Neural cell (in vitro differentiated cells): Measurements from ENCODE around the gene RTF1. TPM values are rescaled to one million over a fixed set of nuclear protein-coding genes. Genes with fewer than 3 reads are reported as not detected.

ENCODE experiments used
- H2AFZ ChIP-seq: fragments of 200-600, 300-800 bp; sonication (generic), shearing (Covaris generic); 2 replicates; pipeline ENCODE4 v1.6.0; 2014; ENCODE audit warnings: low read depth, mild to moderate bottlenecking, antibody characterized with exemption, low read length, moderate library complexity
- H3F3A ChIP-seq: fragments of 200-600 bp; shearing (Covaris generic); 2 replicates; pipeline ENCODE4 v1.6.1; 2016; ENCODE audit warnings: mild to moderate bottlenecking, moderate library complexity, mixed read lengths, antibody characterized with exemption, low read length; ENCODE audit not compliant: insufficient read depth, poor library complexity, severe bottlenecking
- H3K27ac ChIP-seq: fragments of 200-600, 300-800 bp; sonication (generic), shearing (Covaris generic); 2 replicates; pipeline ENCODE4 v1.5.1; 2014; ENCODE audit warnings: mild to moderate bottlenecking, low read length, moderate library complexity
- H3K27me3 ChIP-seq: fragments of 300-800, 200-600 bp; sonication (generic), shearing (Covaris generic); 2 replicates; pipeline ENCODE4 v1.6.0; 2014; ENCODE audit warnings: mild to moderate bottlenecking, low read depth, low read length, moderate library complexity; ENCODE audit not compliant: insufficient read depth
- H3K36me3 ChIP-seq: fragments of 300-800, 200-600 bp; sonication (generic), shearing (Covaris generic); 2 replicates; pipeline ENCODE4 v1.5.1; 2014; ENCODE audit warnings: mild to moderate bottlenecking, antibody characterized with exemption, low read length, moderate library complexity; ENCODE audit not compliant: insufficient read depth
- H3K4me2 ChIP-seq: fragments of 300-800, 200-600 bp; sonication (generic), shearing (Covaris generic); 2 replicates; pipeline ENCODE4 v1.6.0; 2014; ENCODE audit warnings: mild to moderate bottlenecking, low read length
- H3K4me3 ChIP-seq: fragments of 300-800, 200-600 bp; sonication (generic), shearing (Covaris generic); 2 replicates; pipeline ENCODE4 v1.5.1; 2014; ENCODE audit warnings: mild to moderate bottlenecking, low read length, moderate library complexity
- H3K79me2 ChIP-seq: fragments of 200-600 bp; shearing (Covaris generic); replicated peaks from 2 replicates; pipeline ENCODE4 v1.6.0; 2014; ENCODE audit warnings: mild to moderate bottlenecking, low read length, moderate library complexity; ENCODE audit not compliant: insufficient read depth
- H3K9ac ChIP-seq: fragments of 300-800, 200-600 bp; sonication (generic), shearing (Covaris generic); 2 replicates; pipeline ENCODE4 v1.6.1; 2016; ENCODE audit warnings: mild to moderate bottlenecking, low read length, mixed read lengths
- H3K9me2 ChIP-seq: fragments of 200-600 bp; shearing (Covaris generic); 2 replicates; pipeline ENCODE4 v1.6.1; 2016; ENCODE audit warnings: mild to moderate bottlenecking, low read length, mixed read lengths; ENCODE audit not compliant: insufficient read depth
- H3K9me3 ChIP-seq: fragments of 200-600, 300-800 bp; sonication (generic), shearing (Covaris generic); 2 replicates; pipeline ENCODE4 v1.6.1; 2016; ENCODE audit warnings: mild to moderate bottlenecking, mixed run types, low read length, moderate library complexity, mixed read lengths
- H4K20me1 ChIP-seq: fragments of 200-600 bp; shearing (Covaris generic); 2 replicates; pipeline ENCODE4 v1.6.1; 2016; ENCODE audit warnings: mild to moderate bottlenecking, mixed run types; ENCODE audit not compliant: insufficient read depth
- EP300 ChIP-seq: fragments of 450-650 bp; conservative IDR thresholded peaks from 2 replicates; pipeline ENCODE4 v1.6.1; 2014; ENCODE audit warnings: antibody characterized with exemption, mild to moderate bottlenecking, moderate library complexity; ENCODE audit not compliant: poor library complexity, severe bottlenecking
- EZH2 ChIP-seq: fragments of 200-600, 300-800 bp; shearing (Covaris generic), sonication (generic); IDR thresholded peaks from 2 replicates; pipeline ENCODE4 v1.6.1; 2014; ENCODE audit warnings: antibody characterized with exemption, low read length, borderline replicate concordance, mild to moderate bottlenecking; ENCODE audit not compliant: insufficient read depth, poor library complexity, severe bottlenecking
- MXI1 ChIP-seq: fragments of 450-650 bp; conservative IDR thresholded peaks from 2 replicates; pipeline ENCODE4 v1.6.1; 2014; ENCODE audit warnings: antibody characterized with exemption, mild to moderate bottlenecking; ENCODE audit not compliant: poor library complexity, severe bottlenecking
- POLR2AphosphoS5 ChIP-seq: IDR thresholded peaks from 2 replicates; pipeline ENCODE4 v1.6.1; 2012
- RAD21 ChIP-seq: fragments of 450-650 bp; conservative IDR thresholded peaks from 2 replicates; pipeline ENCODE4 v1.6.1; 2014; ENCODE audit warnings: antibody characterized with exemption, mild to moderate bottlenecking, moderate library complexity
- SMC3 ChIP-seq: fragments of 450-650 bp; conservative IDR thresholded peaks from 2 replicates; pipeline ENCODE4 v1.6.1; 2014; ENCODE audit warnings: antibody characterized with exemption, mild to moderate bottlenecking, moderate library complexity; ENCODE audit not compliant: poor library complexity
- TAF1 ChIP-seq: IDR thresholded peaks from 2 replicates; pipeline ENCODE4 v1.6.1; 2012; ENCODE audit warnings: low read depth
- polyA plus RNA-seq: library from polyadenylated mRNA; depleted of rRNA; stranded (reverse); fragments of >200 nt; gene quantifications from 2 replicates; pipeline ENCODE4 v1.2.3, GENCODE V29; 2014
- small RNA-seq, 3 experiments: library from RNA; depleted of rRNA; stranded (forward); fragments of <200 nt; gene quantifications; one replicate each; pipeline ENCODE3, GENCODE V24; 2012
- TF ChIP-seq, protein P1 (sequence below): fragments of 450-650 bp; IDR thresholded peaks from 2 replicates; pipeline ENCODE4 v1.5.1; 2014; ENCODE audit warnings: antibody characterized with exemption, mild to moderate bottlenecking, moderate library complexity; ENCODE audit not compliant: poor library complexity, severe bottlenecking
- TF ChIP-seq, protein P2 (sequence below): IDR thresholded peaks from 2 replicates; pipeline ENCODE4 v1.6.1; 2012; ENCODE audit warnings: borderline replicate concordance

Gene RTF1
- polyA plus RNA-seq, 1 donor from 2014 or later: 84.1 TPM

DNA sequence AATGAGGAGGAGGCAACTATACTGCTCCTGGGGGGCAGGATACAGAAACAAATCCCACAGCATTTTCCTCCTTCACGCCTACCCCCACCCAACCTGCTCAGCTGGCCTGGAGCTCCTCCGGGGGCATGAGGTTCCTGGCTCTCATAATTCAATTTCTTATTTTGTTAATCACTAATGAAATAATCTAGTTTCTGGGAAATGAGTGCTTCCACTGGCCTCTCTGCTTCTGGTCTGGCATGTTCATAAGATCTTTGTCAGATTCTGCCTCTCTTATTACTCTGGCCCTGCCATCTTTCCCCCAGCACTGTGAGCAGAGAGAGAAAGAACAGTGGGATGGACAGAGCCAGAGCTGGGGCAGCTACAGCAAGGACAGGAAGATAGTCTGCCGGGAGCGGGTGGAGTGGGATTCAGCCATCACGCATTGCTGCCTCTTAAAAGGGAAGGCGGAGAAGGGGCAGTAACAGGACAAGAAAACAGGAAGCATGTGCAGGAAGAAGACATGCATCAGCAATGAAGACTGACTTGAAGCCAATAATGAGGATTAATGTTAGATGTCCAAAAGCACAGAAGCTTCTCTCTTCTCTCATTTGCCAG, 113.6 kb downstream of the RTF1 start:
- Histone ChIP-seq H3K27ac (no peak overlapping the region), H3K9me2 (no peaks in the 10 kb centered on the region), H3K79me2 (no peaks in the 10 kb centered on the region), H3K9me3 (no peaks in the 10 kb centered on the region), H2AFZ (no peak overlapping the region), H3K9ac (no peak overlapping the region), H4K20me1 (no peaks in the 10 kb centered on the region), H3K27me3 (no peaks in the 10 kb centered on the region), H3K4me3 (no peak overlapping the region), H3K36me3 (no peaks in the 10 kb centered on the region), H3F3A (no peaks in the 10 kb centered on the region), H3K4me2 (no peak overlapping the region)
- TF ChIP-seq EP300 (no peak), EZH2 (no peak), MXI1 (no peak), POLR2AphosphoS5 (no peak), RAD21 (no peak), SMC3 (no peak), TAF1 (no peak)
- TF ChIP-seq, protein P1, sequence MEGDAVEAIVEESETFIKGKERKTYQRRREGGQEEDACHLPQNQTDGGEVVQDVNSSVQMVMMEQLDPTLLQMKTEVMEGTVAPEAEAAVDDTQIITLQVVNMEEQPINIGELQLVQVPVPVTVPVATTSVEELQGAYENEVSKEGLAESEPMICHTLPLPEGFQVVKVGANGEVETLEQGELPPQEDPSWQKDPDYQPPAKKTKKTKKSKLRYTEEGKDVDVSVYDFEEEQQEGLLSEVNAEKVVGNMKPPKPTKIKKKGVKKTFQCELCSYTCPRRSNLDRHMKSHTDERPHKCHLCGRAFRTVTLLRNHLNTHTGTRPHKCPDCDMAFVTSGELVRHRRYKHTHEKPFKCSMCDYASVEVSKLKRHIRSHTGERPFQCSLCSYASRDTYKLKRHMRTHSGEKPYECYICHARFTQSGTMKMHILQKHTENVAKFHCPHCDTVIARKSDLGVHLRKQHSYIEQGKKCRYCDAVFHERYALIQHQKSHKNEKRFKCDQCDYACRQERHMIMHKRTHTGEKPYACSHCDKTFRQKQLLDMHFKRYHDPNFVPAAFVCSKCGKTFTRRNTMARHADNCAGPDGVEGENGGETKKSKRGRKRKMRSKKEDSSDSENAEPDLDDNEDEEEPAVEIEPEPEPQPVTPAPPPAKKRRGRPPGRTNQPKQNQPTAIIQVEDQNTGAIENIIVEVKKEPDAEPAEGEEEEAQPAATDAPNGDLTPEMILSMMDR: no peak
- TF ChIP-seq, protein P2, sequence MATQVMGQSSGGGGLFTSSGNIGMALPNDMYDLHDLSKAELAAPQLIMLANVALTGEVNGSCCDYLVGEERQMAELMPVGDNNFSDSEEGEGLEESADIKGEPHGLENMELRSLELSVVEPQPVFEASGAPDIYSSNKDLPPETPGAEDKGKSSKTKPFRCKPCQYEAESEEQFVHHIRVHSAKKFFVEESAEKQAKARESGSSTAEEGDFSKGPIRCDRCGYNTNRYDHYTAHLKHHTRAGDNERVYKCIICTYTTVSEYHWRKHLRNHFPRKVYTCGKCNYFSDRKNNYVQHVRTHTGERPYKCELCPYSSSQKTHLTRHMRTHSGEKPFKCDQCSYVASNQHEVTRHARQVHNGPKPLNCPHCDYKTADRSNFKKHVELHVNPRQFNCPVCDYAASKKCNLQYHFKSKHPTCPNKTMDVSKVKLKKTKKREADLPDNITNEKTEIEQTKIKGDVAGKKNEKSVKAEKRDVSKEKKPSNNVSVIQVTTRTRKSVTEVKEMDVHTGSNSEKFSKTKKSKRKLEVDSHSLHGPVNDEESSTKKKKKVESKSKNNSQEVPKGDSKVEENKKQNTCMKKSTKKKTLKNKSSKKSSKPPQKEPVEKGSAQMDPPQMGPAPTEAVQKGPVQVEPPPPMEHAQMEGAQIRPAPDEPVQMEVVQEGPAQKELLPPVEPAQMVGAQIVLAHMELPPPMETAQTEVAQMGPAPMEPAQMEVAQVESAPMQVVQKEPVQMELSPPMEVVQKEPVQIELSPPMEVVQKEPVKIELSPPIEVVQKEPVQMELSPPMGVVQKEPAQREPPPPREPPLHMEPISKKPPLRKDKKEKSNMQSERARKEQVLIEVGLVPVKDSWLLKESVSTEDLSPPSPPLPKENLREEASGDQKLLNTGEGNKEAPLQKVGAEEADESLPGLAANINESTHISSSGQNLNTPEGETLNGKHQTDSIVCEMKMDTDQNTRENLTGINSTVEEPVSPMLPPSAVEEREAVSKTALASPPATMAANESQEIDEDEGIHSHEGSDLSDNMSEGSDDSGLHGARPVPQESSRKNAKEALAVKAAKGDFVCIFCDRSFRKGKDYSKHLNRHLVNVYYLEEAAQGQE: no peak

Small RNA genes within 50 kb of the gene (small RNA-seq; reads per million reads assigned to genes)
- gene RNU6-1169P: 0 reads per million in 3 experiments

Other genes starting within 250 kb of the RTF1 start
- 0.40 TPM in 1 of 2 replicates, not detected in the other for gene EXD1, start 186.3 kb upstream of the RTF1 start, polyA plus RNA-seq
- 19.6 and 24.0 TPM in 2 replicates for gene CHP1, start 185.8 kb upstream of the RTF1 start, polyA plus RNA-seq
- 0.92 and 1.7 TPM in 2 replicates for gene OIP5, start 84.5 kb upstream of the RTF1 start, polyA plus RNA-seq
- 8.6 and 13.6 TPM in 2 replicates for gene NUSAP1, start 84.2 kb upstream of the RTF1 start, polyA plus RNA-seq
- gene NDUFAF1, start 14.6 kb upstream of the RTF1 start, polyA plus RNA-seq: 30.1 and 37.3 TPM in 2 replicates
- 0.20 and 1.1 TPM in 2 replicates for gene ITPKA, start 76.8 kb downstream of the RTF1 start, polyA plus RNA-seq
- gene LTK, start 96.7 kb downstream of the RTF1 start, polyA plus RNA-seq: 0.28 TPM in 1 of 2 replicates, not detected in the other
- gene RPAP1, start 127.2 kb downstream of the RTF1 start, polyA plus RNA-seq: 9.4 and 10.4 TPM in 2 replicates
- gene TYRO3, start 142.1 kb downstream of the RTF1 start, polyA plus RNA-seq: 11.6 and 12.1 TPM in 2 replicates
- gene MGA, start 243.3 kb downstream of the RTF1 start, polyA plus RNA-seq: 10.6 and 13.2 TPM in 2 replicates